Effector memory CD4-positive, alpha-beta T cell (primary cell): ENCODE measurements around the gene ARHGAP15.

Experiments
- DNase-seq, 3 donors: peaks; one replicate each; pipeline ENCODE4 v3.0.0-alpha.2; 2020
- H3K27ac ChIP-seq: 2 replicates; pipeline ENCODE4 v1.7.0; 2013; ENCODE audit warnings: mild to moderate bottlenecking, low read length, moderate library complexity; ENCODE audit not compliant: insufficient read depth, poor library complexity, severe bottlenecking
- H3K27me3 ChIP-seq: replicated peaks from 2 replicates; pipeline ENCODE4 v1.7.0; 2013; ENCODE audit warnings: mild to moderate bottlenecking, low read length; ENCODE audit not compliant: insufficient read depth, control insufficient read depth, poor library complexity, severe bottlenecking
- H3K36me3 ChIP-seq: 2 replicates; pipeline ENCODE4 v1.7.0; 2013; ENCODE audit warnings: mild to moderate bottlenecking, low read length, moderate library complexity; ENCODE audit not compliant: control insufficient read depth, insufficient read depth
- H3K4me1 ChIP-seq: 2 replicates; pipeline ENCODE4 v1.7.0; 2013; ENCODE audit warnings: low read length, mild to moderate bottlenecking; ENCODE audit not compliant: control insufficient read depth, insufficient read depth, poor library complexity, severe bottlenecking
- H3K4me3 ChIP-seq: 2 replicates; pipeline ENCODE4 v1.7.0; 2013; ENCODE audit warnings: low read length, low read depth, mild to moderate bottlenecking; ENCODE audit not compliant: insufficient read depth, poor library complexity, severe bottlenecking
- H3K9me3 ChIP-seq: 2 replicates; pipeline ENCODE4 v1.7.0; 2013; ENCODE audit warnings: mild to moderate bottlenecking, low read length, moderate library complexity; ENCODE audit not compliant: control insufficient read depth

ARHGAP15 gene

DNA sequence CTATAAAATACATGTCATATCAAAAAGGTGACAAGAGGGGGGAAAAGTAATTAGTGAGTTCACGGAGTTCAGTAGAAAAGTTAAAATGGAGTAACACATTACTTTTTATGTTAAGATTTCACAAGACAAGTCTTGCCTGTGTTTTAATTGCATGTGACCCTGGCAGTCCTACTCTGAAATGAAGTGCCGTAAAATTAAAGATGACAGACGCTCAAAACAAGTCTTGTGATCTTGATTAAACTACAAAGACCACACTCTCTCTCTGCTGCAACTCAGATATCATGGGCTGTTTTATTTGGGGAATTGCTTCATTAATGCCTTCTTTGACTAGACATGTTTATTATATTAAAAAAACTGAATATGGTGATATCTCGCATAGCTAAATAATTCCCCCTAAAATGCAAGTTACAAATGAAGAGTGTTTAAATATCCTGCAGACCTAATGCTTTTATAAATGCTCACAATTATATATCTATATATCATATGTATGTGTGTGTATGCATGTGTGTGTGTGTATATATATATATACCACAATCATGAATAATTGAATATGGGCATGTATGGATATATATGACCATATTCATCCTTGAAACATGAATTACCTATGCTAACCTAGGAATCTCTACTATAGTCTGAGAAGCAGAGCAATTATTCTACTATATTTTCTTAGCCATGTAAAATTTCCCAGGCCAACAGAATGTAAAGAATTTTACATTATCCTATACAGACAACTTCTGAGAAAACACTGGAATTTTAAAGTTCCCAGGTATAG is 647.5 kb downstream of the ARHGAP15 start:
- Histone ChIP-seq H3K4me1 (no peaks in the 10 kb centered on the region), H3K27ac (no peak overlapping the region)
- no peak for DNase-seq

DNA sequence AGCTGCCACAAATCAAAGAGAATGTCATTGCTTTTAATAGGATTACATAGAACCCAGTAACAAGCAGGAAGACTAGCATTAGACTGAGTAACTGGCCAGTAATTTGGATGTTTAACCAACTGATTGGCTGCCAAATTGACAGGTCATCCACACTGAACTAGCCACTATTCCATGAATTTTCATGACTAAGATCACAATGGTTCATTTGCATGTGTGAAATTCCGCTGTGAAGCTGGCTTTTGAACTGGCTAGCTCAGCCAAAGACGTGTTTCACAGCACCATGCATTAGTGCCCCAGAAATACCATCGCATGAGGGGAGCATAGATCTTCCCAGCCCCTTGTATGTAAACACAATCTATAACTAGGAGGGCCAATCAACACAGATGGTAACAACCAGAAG is 649.8 kb downstream of the ARHGAP15 start:
- Histone ChIP-seq H3K4me3 (no peak overlapping the region), H3K27ac (no peak overlapping the region), H3K9me3 (no peaks in the 10 kb centered on the region), H3K27me3 (no peaks in the 10 kb centered on the region), H3K4me1 (no peaks in the 10 kb centered on the region), H3K36me3 (no peaks in the 10 kb centered on the region)
- no peak for DNase-seq

More for the DNA sequence above, 647.5 kb downstream of the ARHGAP15 start:
- H3K27me3 ChIP-seq = no peaks in the 10 kb centered on the region
- no peaks in the 10 kb centered on the region for H3K9me3 ChIP-seq
- no peak overlapping the region for H3K4me3 ChIP-seq
- H3K36me3 ChIP-seq = no peaks in the 10 kb centered on the region

DNA sequence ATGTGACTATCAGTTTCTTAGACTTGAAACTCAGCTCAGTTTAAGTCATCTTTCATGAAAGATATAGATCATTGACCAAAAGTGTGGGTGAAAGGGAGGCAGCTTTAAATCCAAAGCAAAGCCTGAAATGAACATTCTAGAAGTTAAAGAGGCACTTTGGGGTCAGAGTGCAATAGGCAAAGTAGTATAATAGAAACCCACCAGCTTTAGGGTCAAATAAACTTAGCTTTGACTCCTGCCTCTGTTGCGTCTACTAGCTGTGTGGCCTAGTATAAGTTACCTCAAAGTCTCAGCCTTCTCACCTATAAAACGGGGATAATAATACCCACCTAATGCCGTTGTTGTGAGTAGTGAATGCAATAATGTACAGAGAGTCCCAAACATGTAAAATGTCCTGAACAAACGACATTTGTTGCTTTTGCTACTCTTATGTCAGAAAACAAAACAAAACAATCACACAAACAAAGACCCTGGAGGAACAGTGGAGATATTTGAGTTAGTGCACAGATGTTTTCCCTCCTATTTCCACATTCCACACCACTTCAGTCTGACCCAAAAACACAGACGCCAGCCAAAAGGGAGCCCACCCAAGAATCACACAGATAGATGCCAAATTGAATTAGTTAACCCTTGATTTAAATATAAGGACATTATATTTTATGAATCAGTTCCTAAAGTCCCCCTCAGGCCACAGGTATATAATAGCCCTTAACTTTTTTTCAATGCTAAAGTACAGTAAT is 657.0 kb downstream of the ARHGAP15 start:
- no peaks in the 10 kb centered on the region for H3K36me3 ChIP-seq
- H3K27me3 ChIP-seq = no peaks in the 10 kb centered on the region
- H3K4me3 ChIP-seq = no peak overlapping the region
- DNase-seq = no peak
- no peak overlapping the region for H3K27ac ChIP-seq
- H3K4me1 ChIP-seq = no peaks in the 10 kb centered on the region
- no peaks in the 10 kb centered on the region for H3K9me3 ChIP-seq

DNA sequence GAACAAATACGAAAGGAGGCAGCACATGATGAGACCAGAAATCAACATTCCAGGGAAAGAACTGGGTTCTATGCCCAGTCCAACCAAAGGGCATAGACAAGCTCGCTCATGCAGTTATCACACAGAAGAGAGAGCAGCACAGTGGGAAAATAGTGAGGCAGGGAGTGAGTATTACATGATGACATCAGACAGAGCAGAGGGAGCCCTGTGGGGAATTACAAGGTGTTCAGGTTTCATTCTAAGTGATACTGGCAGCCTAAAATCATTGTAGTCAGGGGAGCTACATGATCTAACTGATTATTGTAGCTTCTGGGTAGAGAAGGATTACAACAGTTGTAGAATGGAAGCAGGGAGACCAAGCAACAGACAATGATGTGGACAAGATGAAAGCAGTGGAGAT is 658.5 kb downstream of the ARHGAP15 start:
- DNase-seq = no peak
- no peaks in the 10 kb centered on the region for H3K36me3 ChIP-seq
- H3K27ac ChIP-seq = no peak overlapping the region
- no peaks in the 10 kb centered on the region for H3K27me3 ChIP-seq
- no peaks in the 10 kb centered on the region for H3K9me3 ChIP-seq
- no peaks in the 10 kb centered on the region for H3K4me1 ChIP-seq
- H3K4me3 ChIP-seq = no peak overlapping the region

DNA sequence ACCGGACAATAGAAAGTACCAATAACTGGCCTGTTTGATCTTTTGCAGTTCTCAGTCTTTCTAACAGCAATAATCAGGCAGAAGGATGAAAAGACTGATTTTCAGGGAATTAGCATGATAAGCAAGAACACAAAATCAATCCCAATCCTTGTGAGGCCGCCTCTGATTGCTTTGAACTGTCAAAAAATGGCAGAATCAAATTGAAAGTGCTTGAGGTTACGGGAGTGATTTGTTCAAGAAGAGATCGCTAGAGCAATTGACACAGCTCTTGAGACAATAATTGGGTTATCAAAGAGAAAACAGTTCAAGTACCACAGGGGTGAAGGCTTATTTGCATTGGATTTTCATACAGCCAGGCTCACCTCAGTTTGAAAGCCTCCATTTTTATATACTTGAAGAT is 663.4 kb downstream of the ARHGAP15 start:
- Histone ChIP-seq H3K27me3 (no peaks in the 10 kb centered on the region), H3K4me1 (no peaks in the 10 kb centered on the region), H3K27ac (no peak overlapping the region), H3K36me3 (no peaks in the 10 kb centered on the region), H3K4me3 (no peak overlapping the region), H3K9me3 (no peaks in the 10 kb centered on the region)
- no peak for DNase-seq

DNA sequence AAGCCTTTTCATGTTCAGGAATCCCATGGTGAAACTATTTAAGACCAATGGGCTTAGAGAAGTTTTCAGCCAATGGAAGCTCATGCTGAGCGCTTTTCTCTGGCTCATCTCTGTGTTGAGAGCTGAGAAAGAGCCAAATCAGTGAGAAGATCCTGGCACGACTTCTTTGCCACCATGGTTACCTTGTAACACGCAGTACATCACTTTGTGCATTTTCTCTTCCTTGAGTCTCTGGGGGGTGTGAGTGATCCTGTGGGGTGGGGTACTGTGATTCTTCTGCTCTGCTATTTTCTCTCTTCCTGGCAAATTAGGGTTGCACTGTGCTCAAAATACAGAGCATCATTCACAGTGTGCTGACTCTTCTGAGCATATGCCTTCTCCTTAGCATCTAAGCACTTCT is 664.2 kb downstream of the ARHGAP15 start:
- no peak for DNase-seq
- Histone ChIP-seq H3K27ac (no peak overlapping the region), H3K9me3 (no peaks in the 10 kb centered on the region), H3K36me3 (no peaks in the 10 kb centered on the region), H3K4me3 (no peak overlapping the region), H3K27me3 (no peaks in the 10 kb centered on the region), H3K4me1 (no peaks in the 10 kb centered on the region)

DNA sequence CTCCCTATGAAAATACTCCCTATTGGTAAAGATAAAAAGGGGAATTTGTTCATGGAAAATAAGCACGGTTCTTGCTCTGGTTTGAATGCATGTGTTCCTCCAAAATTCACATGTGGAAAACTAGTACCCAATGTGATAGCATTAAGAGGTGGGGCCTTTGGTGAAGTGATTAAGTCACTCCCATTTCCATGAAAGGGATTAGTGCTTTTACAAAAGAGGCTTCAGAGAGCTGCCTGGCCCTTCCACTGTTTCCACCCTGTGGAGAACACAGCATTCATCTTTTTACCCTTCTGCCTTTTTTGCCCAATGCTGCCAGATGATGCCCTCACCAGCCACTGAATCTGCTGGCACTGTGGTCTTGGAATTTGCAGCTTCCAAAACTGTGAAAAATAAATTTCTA is 666.8 kb downstream of the ARHGAP15 start:
- no peaks in the 10 kb centered on the region for H3K27me3 ChIP-seq
- H3K27ac ChIP-seq = no peak overlapping the region
- no peak for DNase-seq
- H3K4me3 ChIP-seq = no peak overlapping the region
- H3K4me1 ChIP-seq = no peaks in the 10 kb centered on the region
- H3K36me3 ChIP-seq = no peaks in the 10 kb centered on the region
- no peaks in the 10 kb centered on the region for H3K9me3 ChIP-seq

DNA sequence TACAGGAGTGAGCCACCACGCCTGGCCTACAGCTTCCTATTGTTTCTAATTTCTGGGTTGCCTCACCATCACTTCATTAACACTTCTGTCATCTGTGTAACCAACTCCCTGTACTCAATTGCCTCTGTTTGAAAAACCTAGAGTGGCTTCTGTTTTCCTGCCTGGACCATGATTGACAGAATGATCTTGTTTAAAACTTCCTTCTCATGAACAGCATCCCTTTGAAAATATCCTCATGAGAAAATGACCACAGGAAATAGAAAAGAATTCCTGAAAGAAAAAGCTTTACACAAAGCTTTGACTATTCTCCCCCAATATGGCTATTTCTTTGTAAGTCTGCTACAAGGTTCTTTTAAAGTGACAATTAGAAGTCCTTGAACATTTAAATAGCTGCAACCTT is 672.3 kb downstream of the ARHGAP15 start:
- Histone ChIP-seq H3K9me3 (no peaks in the 10 kb centered on the region), H3K27ac (no peak overlapping the region), H3K36me3 (no peaks in the 10 kb centered on the region), H3K4me1 (no peaks in the 10 kb centered on the region), H3K27me3 (no peaks in the 10 kb centered on the region), H3K4me3 (no peak overlapping the region)
- no peak for DNase-seq

DNA sequence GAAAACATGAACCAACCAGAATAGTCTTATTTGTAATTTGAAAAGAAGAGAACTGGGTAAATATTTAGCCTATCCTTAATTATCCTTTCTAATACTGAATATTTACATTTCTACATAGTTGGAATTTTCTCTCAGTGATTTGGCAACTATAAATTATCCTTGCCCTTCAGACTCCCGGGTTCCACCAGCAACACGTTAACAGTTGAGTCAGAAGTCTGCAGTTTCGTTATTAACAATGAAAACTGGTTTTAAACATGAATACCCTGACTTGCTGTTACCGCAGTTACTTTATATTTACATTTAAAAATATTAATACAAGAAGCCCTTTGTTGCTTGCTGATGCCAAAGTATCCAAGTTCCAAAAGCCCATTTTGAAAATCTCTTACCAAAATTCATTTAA is 673.0 kb downstream of the ARHGAP15 start:
- no peaks in the 10 kb centered on the region for H3K36me3 ChIP-seq
- no peak overlapping the region for H3K27ac ChIP-seq
- DNase-seq = no peak
- H3K4me1 ChIP-seq = no peaks in the 10 kb centered on the region
- no peak overlapping the region for H3K4me3 ChIP-seq
- H3K9me3 ChIP-seq = no peaks in the 10 kb centered on the region
- no peaks in the 10 kb centered on the region for H3K27me3 ChIP-seq

DNA sequence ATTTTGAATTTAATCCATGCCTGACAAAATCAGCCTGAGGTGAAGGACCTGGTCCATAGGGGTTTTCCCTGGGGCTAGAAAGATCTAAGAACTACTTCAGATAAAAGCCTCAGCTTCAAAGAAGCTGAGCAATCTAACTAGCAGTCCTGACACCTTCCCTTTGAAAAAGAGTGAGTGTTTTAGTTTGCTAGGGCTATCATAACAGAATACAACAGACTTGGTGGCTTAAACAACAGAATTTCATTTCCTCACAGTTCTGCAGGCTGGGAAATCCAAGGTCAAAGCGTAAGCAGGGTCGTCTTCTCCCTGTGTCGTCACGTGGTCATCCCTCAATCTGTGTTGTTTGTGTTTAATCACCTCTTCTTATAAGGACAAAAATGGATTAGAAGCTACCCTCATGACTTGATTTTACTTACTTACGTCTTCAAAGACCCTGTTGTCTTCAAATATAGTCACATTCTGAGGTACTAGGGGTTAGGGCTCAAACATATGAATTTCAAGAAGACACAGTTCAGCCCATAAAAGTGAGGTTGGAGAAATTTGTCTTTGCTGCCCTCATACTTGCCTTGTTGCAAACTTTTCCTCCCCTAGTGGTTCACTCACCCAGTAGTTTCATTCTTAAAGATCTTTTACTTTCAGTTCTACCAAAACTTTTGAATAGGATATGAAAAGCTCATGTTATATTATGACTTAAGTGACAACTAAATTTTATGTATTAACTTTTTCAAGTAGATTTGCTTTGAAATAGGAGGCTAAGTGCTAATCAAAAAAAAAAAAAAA is 673.8 kb downstream of the ARHGAP15 start:
- H3K9me3 ChIP-seq = no peaks in the 10 kb centered on the region
- no peak for DNase-seq
- no peaks in the 10 kb centered on the region for H3K36me3 ChIP-seq
- no peak overlapping the region for H3K4me3 ChIP-seq
- H3K27ac ChIP-seq = no peak overlapping the region
- no peaks in the 10 kb centered on the region for H3K27me3 ChIP-seq
- no peaks in the 10 kb centered on the region for H3K4me1 ChIP-seq
